HG02623 (cell line): Measurements from ENCODE around the gene CLTA.

Source experiments
- ATAC-seq: cut with Tn5 transposase; IDR thresholded peaks from one replicate; pipeline ENCODE4 v1.9.1; 2021; ENCODE audit warnings: moderate library complexity; ENCODE audit not compliant: unreplicated experiment

CLTA gene

GRCh38 chr9:36190388-36191289 is at the start of gene CLTA:
Gene CLTA, plus strand, starts transcription at chr9:36190921. Its CDS starts 136 bp downstream, at chr9:36191057.
- ATAC-seq, result peak; percentile 98

DNA sequence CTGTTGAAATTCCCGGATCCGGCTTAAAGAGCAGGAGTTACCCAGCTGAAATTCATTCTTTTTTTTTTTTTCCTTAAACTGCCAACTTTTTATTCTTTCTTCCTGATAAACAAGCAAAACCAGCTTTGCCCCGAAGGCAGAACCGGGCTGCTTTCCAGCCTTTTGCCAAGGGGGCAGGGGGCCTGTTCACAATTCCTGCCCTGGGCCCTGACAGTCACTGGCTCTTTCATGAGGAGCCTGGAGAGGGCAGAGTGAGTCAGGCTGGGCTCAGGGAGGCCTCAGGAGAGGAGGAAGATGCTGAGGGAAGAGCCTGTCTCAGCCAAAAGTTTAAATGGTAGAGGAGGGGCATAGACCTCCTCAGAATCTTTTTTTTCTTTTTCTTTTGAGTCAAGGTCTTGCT is 49.4 kb upstream of the CLTA start:
- ATAC-seq, result no peak

- no peak for ATAC-seq
Measured at GRCh38 chr9:36141761-36142160, 49.0 kb upstream of the CLTA start.

- no peak for ATAC-seq
Measured at GRCh38 chr9:36142510-36143244, 48.0 kb upstream of the CLTA start.

GRCh38 chr9:36143245-36143641 is 47.5 kb upstream of the CLTA start:
- no peak for ATAC-seq

DNA sequence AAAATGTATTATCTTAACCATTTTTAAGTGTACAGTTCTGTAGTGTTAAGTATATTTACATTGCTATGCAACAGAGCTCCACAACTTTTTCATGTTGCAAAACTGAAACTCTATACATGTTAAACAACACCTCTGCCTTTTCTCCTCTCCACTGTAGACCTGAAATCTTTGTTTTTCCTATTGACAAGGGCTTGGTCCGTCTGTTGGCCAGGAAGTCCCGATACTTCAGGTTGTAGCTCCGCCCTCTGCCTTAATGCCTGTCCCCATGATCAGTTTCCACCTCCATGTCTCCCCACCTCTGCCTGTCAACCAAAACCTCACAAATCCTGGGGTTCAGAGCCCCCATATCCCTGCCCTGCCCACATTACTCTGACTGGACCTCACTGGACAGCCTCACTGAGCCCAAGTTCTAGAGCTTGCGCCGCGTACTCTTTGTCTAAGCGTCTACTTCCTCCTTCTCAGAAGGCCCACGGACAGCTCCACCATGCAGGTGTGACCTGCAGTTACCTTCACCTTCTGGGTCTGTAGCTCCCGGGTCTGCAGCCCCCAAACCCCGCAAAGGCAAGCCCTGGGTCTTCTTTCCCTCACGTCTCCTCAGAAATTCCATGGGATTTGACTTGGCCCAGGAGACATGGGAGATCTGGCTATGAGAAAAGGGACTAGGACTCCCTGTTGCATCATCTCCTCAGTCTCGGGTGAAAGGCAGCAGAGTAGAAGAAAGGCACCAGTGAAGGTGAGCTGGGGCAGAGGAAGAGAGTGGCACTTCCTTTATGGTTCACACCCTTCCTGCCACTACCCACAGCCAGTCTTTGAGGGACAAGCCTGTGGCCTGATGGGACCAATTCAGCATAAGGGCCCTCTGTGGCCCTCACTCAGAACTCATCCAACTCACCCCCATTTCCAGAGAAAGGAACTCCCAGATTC is 46.1 kb upstream of the CLTA start:
- ATAC-seq, result no peak

GRCh38 chr9:36145970-36146369 is 44.8 kb upstream of the CLTA start:
- ATAC-seq, result no peak

- no peak for ATAC-seq
Measured at GRCh38 chr9:36146651-36147050, 44.1 kb upstream of the CLTA start.

DNA sequence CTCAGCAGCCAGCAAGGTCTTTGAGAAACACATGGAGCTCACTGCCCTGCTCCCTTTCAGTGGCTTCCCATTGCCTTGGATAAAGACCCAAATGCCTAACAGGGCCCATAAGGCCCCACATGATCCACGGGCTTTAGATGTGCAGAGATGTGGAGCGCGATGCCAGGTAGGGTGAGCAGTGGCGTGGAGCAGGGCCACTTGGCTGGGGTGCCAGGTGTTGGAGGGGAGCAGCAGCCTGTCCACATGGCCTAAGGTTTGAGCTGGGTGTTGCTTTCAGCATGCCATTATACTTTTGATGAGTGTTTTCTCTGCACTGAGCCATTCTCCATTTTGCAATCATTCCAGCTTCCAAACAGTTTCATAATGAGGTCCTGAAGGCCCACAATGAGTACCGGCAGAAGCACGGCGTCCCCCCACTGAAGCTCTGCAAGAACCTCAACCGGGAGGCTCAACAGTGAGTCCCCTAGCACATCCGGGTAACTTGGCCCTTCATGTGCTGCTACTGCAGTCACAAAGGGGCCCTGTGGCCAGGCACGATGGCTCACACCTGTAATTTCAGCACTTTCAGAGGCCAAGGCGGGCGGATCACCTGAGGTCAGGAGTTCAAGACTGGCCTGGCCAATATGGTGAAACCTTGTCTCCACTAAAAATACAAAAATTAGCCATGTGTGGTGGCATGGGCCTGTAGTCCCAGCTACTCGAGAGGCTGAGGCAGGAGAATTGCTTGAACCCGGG is 43.1 kb upstream of the CLTA start:
- no peak for ATAC-seq

- no peak for ATAC-seq
Measured at GRCh38 chr9:36148311-36149051, 42.2 kb upstream of the CLTA start.

GRCh38 chr9:36149197-36149596 is 41.5 kb upstream of the CLTA start:
- no peak for ATAC-seq

DNA sequence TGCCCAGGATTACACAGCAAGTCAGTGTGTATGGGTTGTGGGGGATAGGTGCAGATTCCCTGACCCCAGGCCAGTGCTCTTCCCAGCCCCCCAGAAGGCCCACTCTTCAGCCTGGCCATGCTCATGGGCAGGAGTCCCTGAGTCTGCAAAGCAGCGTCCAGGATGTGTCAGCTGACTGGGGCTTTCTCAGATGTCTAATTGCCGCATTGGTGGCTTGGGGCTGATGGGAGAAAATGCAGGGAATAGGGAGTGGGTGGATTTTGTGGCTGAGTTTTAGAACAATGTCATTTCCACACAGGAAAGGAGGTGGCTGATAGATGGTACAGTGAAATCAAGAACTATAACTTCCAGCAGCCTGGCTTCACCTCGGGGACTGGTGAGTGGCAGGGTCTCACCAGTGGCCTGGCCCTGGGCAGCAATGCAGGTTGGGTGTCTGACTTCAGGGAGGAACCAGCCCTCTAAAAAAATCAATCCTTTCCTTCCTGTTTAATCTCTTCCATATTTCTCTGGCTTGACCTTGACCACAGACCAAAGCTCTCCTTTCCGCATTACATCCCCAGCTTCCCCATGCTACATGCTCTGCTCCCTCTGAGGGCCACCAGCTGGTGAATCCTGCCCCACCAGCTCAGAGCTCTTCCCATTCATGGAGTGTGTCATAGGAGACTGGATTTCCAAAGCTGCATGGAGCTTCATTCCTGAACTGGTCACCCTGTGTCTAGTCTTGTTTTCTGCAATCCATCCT is 40.0 kb upstream of the CLTA start:
- no peak for ATAC-seq

DNA sequence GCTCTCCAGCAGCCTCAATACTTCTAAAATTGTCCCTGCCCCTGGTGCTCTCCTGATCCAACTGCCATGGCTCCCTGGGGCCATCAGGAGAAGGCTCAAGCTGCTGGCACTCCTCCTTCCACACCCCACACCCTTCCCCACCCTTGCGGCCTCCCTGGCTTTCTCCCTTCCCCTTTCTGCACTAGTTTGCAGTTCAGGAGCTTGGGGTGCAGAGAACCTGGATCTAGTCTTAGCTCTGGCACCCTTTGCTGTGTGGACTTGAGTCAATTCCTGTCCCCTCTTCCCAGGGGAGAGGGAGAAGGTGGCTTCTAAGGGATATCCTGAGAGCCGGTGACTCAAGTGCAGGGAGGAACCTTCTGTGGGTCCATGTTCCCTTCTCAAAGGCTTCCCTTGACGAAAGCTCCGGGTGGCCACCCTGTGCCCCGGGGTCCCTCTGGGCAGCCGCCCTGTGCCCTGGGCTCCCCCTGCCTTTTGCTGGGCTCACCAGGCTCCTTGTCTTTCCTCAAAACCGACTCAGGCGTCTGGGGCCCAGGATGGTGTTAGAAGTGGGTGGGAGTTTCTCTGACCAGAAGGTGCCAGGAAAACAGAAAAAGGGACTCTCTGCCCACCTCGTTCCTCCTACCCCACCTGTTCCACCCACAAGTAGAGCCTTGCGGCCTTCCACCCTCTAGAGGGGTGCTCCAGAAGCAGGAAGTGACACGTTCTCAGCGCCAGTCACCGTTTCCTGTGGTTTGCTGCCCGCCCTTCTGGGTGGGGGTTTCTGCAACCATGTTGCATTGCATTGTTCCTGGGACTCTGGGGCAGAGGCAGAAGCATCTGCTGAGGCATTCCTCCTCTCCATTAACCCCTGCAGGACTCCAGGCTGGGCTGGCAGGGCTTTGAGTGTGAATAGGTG is 39.2 kb upstream of the CLTA start:
- peak; percentile 75 for ATAC-seq

GRCh38 chr9:36152741-36153438 is 37.8 kb upstream of the CLTA start:
- ATAC-seq, result no peak

DNA sequence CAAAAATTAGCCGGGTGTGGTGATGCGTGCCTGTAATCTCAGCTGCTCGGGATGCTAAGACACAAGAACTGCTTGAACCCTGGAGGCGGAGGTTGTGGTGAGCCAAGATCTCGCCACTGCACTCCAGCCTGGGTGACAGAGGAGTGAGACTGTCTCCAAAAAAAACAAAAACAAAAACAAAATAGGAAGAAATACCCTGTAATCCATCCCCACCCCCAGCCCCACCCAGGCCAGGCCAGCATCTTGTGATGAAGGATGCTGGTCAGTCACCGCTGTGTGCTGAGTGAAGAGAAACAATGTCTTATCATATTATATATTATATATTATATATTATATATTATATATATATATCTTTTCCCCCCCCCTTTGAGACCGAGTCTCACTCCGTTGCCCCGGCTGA is 37.0 kb upstream of the CLTA start:
- ATAC-seq, result no peak

GRCh38 chr9:36154331-36154952 is 36.3 kb upstream of the CLTA start:
- ATAC-seq, result no peak

DNA sequence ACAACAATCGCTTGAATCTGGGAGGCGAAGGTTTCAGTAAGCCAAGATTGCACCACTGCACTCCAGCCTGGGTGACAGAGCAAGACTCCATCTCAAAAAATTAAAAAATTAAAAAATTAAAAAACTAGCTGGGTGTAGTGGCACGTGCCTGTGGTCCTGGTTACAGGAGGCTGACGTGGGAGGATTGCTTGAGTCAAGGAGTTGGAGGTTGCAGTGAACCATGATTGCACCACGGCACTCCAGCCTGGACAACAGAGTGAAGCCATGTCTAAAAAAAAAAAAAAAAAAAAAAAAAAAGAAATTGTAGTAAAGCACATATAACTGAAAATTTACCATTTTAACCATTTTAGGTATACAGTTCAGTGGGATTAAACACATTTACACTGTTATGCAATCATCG is 34.6 kb upstream of the CLTA start:
- ATAC-seq, result no peak
